ENCODE measurements around the gene GNB1.
"Not testable (repeated sequence)": the region's sequence is repeated elsewhere in the genome, so short reads cannot be mapped to it uniquely, and the experiment has no call there.

GNB1 gene

DNA sequence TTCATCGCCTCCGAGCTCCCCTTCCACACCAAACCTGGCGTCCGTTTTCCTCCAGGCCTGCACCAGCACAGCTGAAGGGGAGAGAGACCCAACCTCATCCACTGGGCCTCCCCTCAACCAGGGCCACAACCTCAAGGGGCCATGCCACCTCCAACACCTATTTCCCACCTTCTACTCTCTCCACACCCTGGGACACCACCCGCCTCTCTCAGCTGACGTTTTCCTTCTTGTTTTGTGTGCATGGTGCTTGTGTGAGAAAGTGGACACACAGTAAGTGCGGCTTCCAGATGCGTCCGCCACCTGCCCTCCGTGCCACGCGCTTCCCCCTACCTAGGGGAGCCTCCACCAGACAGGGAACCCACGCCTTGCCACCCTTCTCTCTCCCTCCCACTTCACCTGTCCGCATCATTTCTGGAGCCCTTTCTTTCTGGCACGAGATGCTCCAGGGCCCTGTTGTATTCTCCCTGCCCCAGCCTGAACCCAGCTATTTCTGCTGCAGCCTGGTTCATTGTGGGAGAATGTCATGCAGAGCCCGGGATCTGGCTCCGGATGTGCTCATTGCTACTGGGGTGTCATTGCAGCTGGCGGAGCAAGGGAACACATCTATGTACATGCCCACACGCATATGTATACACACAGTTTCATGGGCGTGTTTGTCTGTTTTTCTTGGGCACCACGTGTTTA lies 1.3 kb upstream of the GNB1 start:
- in situ Hi-C loops (cut with MboI; ENCODE audit: low sequenced_read_pairs), result no loop called here

DNA sequence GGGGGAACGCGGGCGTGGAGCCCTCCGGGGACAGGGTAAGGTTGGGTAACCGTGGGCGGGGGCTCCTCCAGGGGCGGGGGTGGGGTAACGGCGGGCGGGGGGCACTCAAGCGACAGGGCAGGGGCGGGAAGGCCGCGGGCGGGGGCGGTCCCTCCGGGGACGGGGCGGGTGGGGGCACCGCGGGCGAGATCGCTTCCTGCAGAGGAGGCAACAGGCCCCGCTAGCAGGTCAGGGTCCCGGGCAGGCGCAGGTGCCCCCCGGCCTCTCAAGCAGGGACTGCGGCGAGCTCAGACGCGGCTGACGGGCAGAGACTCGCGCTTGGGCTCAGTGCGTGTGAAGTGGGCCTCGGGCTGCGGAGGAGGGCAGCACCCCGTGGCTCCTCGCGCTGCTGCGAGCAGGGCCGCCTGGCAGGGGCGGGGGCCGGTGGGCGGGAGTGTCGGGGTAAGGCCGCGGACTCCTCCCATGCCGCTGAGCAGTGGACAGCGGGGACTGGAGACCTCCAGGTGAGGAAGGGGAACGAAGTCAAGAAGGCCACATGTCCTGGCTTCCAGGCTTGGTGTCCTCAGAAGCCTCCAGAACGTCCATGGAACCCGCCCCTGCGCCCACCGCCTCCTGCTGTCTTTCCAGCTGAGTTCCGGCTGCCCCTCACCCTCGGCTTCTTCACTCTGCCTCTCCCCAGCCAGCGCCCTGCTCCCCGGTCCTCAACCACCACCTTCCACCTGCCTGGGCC lies 627 bp upstream of the GNB1 start:
- in situ Hi-C loops (cut with MboI; ENCODE audit: low sequenced_read_pairs), result no loop called here

DNA sequence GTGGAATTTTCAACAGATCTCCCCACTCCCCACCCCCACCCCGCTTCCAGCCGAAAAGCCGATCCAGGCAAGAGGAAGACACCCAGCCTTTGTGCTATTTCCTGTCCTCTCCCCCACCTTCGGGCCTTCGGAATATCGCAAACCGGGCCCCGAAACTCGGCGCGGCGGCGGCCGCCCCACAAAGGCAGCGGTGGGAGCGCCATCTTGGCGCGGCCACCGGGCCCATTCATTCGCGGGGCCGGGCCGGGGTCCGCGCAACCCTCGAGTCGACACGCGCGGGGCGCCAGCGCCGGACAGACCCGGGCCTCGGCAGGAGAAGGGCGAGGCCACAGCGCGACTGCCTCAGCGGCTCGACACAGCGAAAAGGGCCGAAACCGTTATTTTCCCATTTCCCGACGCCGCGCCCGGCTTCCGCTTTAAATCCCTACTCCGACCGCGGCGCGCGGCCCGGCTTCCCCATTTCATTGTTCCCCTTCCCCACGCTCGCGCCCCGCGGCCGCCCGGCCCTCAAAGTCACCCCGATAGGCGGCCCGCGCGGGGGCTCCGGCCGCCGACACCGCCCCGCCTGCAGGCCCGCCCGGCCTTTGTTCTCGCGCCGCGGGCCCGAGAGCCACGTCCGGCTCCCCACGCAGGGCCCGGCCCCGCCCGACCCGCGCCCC lies 911 bp downstream of the GNB1 start:
- in situ Hi-C loops (cut with MboI; ENCODE audit: low sequenced_read_pairs), result no loop called here

DNA sequence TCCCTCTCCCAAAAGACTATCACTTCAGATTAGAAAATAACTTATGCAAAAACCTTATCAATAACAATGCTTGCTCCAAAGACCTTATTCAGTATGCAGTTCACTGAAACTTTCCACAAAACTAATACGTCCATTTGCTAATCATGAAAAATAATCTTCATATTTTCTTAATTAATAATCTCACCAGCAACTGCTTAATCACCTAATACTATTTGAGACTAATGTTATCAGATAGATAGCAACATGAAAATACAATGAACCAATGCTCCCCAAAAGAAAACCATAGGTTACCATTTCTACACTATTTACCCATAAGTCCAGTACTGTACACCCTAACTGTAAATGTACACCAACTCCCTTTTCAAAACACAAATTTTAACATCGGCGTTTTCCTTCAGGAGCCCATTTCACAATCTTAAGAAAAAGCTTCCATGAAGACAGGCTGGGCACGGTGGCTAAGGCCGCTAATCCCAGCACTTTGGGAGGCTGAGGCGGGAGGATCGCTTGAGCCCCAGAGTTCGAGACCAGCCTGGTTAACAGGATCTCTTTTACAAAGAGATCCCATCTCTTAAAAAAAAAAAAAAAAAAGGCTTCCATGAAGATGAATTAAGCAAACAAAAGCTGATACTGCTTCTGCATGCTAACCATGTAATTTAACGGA lies 1.7 kb downstream of the GNB1 start:
- in situ Hi-C loops (cut with MboI; ENCODE audit: low sequenced_read_pairs), result no loop called here

DNA sequence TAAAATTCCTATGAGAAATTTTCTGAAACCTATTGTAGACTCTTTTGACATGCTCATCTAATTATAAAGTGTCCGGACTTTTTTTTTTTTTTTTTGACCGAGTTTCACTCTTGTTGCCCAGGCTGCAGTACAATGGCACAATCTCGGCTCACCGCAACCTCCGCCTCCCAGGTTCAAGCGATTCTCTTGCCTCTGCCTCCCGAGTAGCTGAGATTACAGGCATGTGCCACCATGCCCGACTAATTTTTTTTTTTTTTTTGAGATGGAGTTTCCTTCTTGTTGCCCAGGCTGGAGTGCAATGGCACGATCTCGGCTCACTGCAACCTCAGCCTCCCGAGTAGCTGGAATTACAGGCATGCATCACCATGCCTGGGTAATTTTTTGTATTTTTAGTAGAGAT lies 7.0 kb downstream of the GNB1 start:
- in situ Hi-C loops (cut with MboI; ENCODE audit: low sequenced_read_pairs), result not testable (repeated sequence)

- in situ Hi-C loops (cut with MboI; ENCODE audit: low sequenced_read_pairs), result no loop called here
These were observed 7.6 kb downstream of the GNB1 start for GRCh38 chr1:1883092-1883873.

DNA sequence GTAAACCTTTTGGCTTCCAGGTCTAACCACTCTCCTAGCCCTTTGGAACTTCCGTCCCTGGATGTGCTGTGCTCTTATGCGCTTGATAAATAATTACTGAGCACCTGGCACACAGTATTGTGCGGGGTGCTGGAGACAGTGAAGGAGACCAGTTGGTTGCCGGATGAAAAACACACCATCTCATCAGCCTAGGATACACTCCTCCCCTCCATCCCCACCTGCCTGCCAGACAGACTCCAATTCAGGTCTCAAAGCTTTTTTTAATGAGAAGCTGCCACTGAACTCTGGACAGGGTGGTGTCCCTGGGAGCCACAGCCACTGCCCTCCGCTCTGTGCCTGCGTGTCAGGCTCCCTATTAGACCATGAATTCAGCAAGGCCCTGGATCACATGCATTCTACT lies 9.2 kb downstream of the GNB1 start:
- in situ Hi-C loops (cut with MboI; ENCODE audit: low sequenced_read_pairs), result no loop called here

GRCh38 chr1:1880617-1881312 lies 10.1 kb downstream of the GNB1 start:
- in situ Hi-C loops (cut with MboI; ENCODE audit: low sequenced_read_pairs), result no loop called here

- in situ Hi-C loops (cut with MboI; ENCODE audit: low sequenced_read_pairs), result no loop called here
These were observed 10.9 kb downstream of the GNB1 start for GRCh38 chr1:1879942-1880341.

DNA sequence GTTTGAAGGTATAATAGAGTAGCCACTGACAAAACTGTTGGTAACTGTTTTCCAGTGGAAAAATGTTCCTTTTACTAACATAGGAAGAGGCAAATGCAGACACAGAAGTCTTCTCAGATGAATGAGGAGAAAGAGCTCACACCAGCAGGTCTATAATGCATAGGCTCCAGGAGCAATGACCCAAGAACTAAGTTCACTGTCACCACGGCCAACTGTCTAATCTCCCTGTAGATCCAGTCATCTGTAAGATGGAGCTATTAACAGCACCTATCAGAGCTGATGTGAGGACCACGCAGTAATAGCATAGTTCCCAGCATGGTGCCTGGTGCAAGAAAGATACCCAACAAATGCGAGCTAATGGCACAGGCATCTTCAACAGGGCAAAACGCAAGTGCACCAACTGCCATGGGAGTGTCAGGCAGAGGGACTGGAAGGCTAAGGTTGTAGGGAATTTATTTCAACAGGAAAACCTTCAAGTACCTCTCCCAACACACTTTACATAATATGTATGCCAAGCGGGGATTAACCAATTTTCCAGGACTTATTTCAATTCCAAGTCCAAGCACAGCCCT lies 12.9 kb downstream of the GNB1 start:
- in situ Hi-C loops (cut with MboI; ENCODE audit: low sequenced_read_pairs), result no loop called here

DNA sequence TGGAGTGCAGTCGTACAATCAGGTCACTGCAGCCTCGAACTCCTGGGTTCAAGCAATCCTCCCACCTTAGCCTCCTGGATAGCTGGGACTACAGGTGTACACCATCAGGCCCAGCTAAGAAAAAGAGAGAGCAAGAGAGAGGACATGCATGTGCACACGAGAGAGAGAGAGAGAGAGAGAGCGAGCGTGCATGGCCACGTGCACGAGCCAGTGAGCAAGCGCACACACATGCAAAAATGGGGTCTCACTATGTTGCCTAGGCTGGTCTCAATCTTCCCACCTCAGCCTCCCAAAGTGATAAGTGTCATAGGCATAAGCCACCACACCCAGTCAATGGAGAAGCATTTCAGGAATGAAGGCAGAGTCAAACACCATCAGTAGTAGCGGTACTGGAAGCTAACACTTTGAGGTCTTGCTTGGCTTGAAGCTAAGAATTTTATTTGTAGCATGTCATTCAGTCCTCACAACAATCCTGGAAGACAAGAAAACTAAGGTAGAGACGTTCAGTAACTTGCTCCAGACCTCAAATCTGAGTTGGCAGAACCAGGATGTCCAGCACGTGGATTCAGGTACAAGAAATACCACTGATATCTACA lies 14.5 kb downstream of the GNB1 start:
- in situ Hi-C loops (cut with MboI; ENCODE audit: low sequenced_read_pairs), result no loop called here

DNA sequence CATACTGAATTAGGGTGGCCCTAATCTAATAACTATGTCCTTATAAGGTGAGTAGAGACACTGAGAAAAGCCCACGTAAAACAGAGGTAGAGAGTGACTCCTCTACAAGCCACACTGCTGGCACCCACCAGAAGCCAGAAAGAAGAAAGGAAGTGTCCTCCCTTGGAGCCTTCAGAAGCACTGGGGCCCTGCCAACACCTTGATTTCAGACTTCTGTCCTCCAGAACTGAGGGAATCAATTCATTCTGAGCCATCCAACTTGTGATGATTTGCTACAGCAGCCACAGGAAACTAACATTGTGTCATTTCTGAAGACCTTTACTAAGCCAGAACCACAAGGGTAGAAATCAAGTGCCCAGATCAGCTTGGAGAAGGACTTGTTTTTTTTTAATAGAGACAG lies 15.0 kb downstream of the GNB1 start:
- in situ Hi-C loops (cut with MboI; ENCODE audit: low sequenced_read_pairs), result no loop called here

DNA sequence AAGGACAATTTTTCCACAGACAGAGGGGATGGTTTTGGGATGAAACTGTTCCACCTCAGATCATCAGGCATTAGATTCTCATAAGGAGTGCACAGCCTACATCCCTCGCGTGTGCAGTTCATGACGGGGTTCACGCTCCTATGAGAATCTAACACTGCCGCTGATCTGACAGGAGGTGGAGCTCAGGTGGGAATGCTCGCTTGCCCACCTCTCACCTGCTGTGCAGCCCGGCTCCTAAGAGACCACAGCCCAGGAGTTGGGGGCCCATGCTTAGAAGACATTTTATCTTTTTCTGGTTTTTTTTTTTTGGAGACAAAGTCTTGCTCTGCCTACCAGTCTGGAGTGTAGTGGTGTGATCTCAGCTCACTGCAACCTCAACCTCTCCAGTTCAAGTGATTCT lies 16.0 kb downstream of the GNB1 start:
- in situ Hi-C loops (cut with MboI; ENCODE audit: low sequenced_read_pairs), result no loop called here

DNA sequence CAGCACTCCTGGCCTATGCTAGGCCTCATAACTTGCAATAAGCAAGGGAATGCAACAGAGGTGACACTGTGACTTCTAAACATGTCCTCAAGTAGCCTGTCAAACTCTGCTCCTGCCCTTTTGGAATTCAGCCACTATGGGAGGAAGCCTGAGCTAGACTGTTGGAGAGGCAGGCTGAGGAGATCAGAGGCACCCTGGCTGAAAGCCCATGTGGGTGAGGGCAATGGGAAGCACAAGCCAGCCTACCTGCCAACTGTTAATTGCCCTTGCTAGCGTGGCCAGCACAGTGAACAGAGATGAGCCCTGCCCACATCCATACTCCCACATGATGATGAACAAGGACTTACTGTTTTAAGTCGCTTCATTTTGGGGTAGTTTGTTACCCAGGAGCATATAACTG lies 17.7 kb downstream of the GNB1 start:
- in situ Hi-C loops (cut with MboI; ENCODE audit: low sequenced_read_pairs), result no loop called here

- in situ Hi-C loops (cut with MboI; ENCODE audit: low sequenced_read_pairs), result no loop called here
These were observed 18.4 kb downstream of the GNB1 start for GRCh38 chr1:1872329-1872994.

- in situ Hi-C loops (cut with MboI; ENCODE audit: low sequenced_read_pairs), result no loop called here
These were observed 21.4 kb downstream of the GNB1 start for GRCh38 chr1:1869469-1869868.

DNA sequence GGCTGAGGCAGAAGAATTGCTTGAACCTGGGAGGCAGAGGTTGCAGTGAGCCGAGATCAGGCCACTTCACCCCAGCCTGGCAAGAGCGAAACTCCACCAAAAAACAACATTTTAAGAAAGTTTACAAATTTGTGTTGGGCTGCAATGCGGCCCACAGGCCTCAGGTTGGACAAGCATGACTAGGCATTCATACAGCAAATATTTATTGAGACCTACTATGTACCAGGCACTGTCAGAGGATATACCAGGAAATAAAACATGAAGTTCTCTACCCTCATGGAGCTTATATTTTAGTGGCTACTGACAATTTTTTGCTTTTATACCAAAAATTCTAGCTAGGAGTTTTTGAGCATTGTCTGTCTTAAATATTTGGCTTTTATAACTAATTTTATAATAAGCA lies 23.7 kb downstream of the GNB1 start:
- in situ Hi-C loops (cut with MboI; ENCODE audit: low sequenced_read_pairs), result no loop called here

GRCh38 chr1:1862905-1863547 lies 27.9 kb downstream of the GNB1 start:
- in situ Hi-C loops (cut with MboI; ENCODE audit: low sequenced_read_pairs), result no loop called here

Data from HL-60/S4 treated with retinoic acid at 250 ng/mL for 4 days and 3 days (cell line).